Middle frontal gyrus (tissue), 1 donor: Measurements from ENCODE around the gene ENOX1.
"Not testable (repeated sequence)": the region's sequence is repeated elsewhere in the genome, so short reads cannot be mapped to it uniquely, and the experiment has no call there.

Experiments used
- DNase-seq: peaks from one replicate; pipeline ENCODE4 v3.0.0-alpha.2; 2015; ENCODE audit warnings: low spot score; ENCODE audit errors: extremely low spot score

The ENOX1 gene

GRCh38 chr13:43786766-43787517, at the start of gene ENOX1:
Gene ENOX1, minus strand, starts transcription at chr13:43786972.
- peak; percentile 79 for DNase-seq

DNA sequence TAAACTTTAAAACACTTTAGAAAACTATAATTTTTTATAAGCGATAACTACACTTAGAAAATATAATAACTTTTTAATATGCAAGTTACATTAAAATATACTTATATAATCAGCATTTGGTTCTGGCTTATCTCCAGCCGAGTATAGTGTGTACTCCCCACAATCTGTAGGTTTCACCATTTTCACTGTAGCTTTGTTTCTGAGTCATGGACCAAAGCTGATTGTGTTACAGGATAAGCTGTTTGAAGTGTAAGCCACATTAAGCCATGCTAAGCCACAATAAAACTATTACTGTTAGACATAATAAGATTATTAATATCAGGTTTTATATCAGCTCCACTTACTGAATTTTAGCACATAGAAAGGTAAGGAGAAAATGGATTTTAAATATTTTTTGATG, 48.9 kb upstream of the ENOX1 start:
- DNase-seq, result no peak

DNA sequence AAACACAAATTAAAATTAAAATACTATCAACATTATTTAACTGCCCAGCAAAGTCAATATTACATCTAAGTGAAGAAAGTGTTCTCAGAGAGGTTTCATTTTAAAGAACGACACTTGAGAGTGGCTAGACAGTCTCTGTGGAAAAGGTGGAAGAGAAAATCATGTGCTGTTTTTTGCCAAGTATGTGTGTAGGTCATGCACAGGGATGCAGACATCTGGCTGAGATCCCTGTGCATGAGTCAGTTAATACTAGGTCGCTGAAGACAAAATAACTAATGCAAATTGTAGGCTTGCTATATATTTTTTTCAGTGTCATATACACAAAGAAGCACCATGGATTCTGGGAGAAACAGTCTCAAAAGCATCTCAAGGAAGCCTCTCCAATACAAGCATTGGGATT, 44.3 kb upstream of the ENOX1 start:
- DNase-seq, result no peak

- DNase-seq, result no peak
Measured at GRCh38 chr13:43830497-43830881, 43.7 kb upstream of the ENOX1 start.

DNA sequence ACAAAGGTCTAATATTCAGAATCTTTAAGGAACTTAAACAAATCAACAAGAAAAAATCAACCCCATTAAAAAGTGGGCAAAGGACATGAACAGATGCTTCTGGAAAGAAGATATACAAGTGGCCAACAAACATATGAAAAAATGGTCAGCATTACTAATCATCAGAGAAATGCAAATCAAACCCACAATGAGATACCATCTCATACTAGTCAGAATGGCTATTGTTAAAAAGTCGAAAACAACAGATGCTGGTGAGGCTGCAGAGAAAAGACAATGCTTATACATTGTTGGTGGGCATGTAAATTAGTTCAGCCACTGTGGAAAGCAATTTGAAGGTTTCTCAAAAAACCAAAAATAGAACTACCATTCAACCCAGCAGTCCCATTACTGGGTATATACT, 37.9 kb upstream of the ENOX1 start:
- not testable (repeated sequence) for DNase-seq

GRCh38 chr13:43822969-43823368, 36.2 kb upstream of the ENOX1 start:
- DNase-seq, result no peak

- no peak for DNase-seq
Measured at GRCh38 chr13:43816401-43816889, 29.7 kb upstream of the ENOX1 start.

- no peak for DNase-seq
Measured at GRCh38 chr13:43815204-43815603, 28.4 kb upstream of the ENOX1 start.

DNA sequence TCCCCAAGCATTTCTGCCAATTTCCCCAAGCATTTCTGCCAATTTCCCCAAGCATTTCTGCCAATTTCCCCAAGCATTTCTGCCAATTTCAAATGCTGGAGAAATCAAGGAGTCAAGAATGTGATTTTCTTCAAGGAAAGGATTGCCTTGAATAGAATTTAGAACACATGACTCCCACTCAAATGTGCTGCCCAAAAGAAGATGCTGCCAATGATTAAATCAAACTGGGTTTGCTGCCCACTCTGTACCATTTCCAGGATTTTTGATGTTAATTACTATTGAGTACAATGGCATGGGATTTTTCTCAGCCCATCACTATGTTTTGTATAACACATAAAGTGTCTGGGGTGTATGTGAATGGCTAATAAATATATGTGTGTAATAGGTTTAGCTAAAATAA, 21.9 kb upstream of the ENOX1 start:
- no peak for DNase-seq

DNA sequence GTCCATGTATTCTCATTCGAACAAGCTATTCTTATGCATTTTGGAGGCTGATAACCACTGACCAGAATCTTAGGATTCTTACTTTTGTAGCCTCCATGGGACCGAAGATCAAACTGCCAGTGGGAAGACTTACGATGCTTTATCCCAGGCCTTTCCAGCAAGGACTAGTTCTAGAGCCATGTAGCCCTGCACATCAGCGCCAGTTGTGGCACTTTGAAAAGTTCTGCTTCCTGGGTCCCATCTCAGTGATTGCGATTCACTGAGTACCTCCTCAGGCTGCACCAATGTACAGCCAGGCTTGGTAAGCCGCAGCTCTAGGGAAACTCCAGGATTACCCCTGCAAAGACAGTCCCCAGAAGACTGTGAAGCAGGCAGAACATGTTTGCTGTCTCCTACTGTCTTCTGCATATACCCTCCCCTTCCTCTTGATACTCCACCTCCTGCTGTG, 18.9 kb upstream of the ENOX1 start:
- no peak for DNase-seq

DNA sequence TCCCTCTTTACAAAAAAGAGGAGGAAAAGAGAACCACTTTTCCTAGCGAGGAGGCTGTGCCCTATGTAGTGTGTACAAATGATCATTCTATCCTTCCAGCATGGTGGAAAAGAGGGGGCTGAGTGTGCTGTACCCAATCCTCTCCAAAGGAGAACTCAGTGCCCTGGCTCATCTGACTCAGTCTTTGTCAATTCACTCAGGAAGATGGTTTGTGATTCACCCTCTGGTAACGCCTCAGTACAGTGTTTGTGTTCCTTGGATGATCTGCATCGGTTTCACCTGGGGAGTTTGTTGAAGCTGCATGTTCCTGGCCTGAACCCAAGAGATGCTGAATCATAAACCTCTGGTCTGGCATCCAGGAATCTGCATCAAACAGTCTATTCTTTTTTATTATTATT, 18.3 kb upstream of the ENOX1 start:
- peak; percentile 27 for DNase-seq

DNA sequence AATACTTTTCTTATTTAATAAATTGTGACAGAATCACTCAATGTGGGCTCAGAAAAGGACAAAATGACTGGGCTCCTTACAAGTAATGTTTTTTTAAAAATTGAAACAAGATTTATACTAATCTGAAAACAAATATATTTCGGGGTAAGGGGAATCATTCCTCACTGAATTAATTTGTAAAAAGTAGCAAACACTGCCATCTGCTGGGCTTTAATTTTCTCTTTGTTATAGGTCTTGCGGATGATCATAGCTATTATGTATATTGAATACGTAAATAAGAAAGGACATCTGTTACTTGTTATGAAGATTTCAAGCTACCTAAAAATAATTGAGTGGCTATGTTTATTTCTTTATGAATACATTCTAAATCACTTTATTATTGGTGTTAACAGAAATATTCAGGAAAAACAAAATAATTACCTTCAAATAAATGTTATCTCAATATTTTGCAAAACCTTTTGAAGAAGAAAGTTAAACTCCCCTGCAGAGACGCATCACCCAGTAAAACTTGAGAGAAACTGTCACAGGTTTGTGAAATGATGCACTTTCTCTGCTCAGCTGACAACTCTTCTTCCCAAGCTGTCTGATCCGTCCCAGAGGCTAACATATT, 17.8 kb upstream of the ENOX1 start:
- peak; percentile 74 for DNase-seq

DNA sequence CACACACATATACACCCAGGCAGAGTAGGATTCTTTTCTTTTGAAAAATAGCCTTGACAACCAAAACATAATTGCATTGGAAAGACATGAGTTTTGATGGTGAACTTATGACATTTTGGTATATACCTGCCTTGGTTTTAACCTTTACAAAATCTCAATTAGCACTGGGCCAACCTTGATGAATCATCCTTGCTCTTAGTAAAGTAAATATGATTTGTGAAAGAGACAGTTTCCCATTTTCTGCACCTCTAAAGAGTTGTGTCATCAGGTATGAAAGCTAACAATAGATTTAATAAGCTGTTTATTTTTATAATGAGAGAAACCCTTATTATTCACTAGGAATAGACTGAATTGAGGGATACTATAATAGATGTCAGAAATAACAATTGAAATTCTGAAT, 15.7 kb upstream of the ENOX1 start:
- DNase-seq, result no peak

GRCh38 chr13:43800828-43801227, 14.1 kb upstream of the ENOX1 start:
- DNase-seq, result no peak

DNA sequence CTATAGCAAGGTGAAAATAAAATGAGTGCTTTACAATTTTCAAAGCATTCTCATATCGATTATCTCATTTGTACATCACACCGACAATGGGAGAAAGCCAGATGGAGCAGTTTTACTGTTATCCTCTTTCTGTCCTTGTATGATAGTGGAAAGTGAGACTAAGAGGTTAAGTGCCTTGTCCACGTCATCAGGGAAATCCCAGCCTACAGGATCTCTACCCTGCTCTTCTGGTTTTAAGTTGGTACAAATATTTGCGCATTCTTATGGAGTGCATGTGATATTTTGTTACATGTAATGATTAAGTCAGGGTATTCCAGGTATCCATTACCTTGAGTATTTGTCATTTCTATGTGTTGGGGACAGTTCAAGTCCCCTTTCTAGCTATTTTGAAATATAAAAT, 12.4 kb upstream of the ENOX1 start:
- no peak for DNase-seq

- no peak for DNase-seq
Measured at GRCh38 chr13:43797869-43798268, 11.1 kb upstream of the ENOX1 start.

- DNase-seq, result no peak
Measured at GRCh38 chr13:43797159-43797558, 10.4 kb upstream of the ENOX1 start.

- DNase-seq, result no peak
Measured at GRCh38 chr13:43794416-43794815, 7.6 kb upstream of the ENOX1 start.

DNA sequence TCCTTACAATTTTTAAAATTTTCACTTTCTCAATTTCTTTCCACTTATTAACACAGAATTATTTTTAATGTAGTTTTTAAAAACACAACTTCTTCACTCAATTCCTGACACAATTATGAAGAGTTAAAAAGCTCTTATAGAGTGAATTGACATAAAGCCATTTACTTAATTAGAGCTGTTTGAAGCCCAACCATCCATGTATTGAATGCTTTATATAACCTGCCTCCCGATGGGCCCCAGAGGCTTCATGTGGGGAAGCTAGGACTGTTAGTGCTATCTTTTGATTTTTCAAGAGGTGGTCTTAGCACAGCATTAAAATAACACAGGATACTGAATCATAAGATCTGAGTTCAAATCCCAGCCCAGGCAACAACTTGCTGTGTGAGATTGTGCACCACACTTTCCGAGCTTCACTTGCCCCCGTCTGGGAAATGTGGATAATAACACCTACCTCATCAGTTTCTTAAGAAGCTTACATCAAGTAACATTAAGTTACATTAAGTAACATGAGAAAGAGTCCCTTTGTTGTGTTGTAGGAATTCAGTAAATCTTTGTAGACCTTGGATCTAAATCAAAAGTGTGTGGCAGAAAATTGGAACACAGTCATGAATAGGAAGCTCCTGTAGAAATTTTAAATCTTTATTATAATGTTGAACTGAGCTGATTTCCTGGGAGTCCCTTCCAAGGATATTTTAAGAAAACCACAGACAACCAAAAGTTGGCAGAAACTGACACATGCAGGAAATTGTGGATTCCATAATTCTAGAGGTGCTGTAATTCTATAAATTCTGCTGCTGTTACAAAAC, 5.5 kb upstream of the ENOX1 start:
- peak; percentile 13 for DNase-seq

DNA sequence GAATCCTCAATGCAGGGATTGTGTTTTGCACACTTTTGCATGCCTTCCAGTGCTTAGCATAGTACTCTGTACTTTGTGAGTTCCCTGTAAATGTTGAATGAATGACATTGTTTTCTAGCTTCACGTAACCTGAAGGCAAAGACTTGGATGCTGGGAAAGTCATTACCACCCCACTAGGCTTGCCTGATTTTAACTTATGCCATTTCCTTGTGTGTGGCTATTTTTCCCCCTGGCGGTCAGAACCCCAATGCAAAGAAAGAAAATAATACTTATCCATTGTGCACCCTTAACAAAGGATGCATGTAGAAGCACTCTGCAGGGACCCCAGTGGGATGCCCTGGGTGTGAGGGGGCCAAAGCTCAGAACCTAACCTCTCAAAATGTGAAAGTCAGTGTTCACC, 1.2 kb upstream of the ENOX1 start:
- DNase-seq, result no peak

- DNase-seq, result no peak
Measured at GRCh38 chr13:43787518-43787891, 733 bp upstream of the ENOX1 start.

GRCh38 chr13:43786472-43786765, 353 bp downstream of the ENOX1 start:
- no peak for DNase-seq
